ENCODE data around the gene SESTD1.
"Not testable (repeated sequence)": the region's sequence is repeated elsewhere in the genome, so short reads cannot be mapped to it uniquely, and the experiment has no call there.

Gene SESTD1

DNA sequence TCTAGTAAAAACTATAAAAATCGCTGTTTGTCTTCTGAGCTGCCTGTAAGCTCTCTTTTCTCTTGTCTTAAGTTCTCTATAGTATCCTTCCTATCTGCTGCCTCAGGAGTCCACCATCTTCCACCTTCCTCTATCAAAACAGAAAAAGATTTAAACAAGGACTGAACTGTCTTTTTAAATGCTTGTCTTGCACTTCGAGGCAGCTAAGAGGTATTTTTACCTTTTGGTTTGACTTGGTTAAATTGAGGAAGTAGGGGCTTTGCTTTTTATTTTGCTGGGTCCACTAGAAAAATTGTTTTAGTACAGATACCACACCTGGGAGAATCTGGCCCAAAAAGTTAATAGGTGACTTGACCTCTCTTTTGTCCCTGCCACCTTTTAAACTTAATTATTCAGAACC lies 12.2 kb downstream of the SESTD1 start:
- peaks cover 17% of the 10 kb centered on the region for H3K36me3 Mint-ChIP-seq (ENCODE audit: low read depth)
- no peak overlapping the region for H3K4me3 Mint-ChIP-seq
- H3K4me1 Mint-ChIP-seq (ENCODE audit: low read depth), result peaks cover 73% of the 10 kb centered on the region
- peak overlapping the region; percentile 71 for H3K27ac Mint-ChIP-seq
- H3K9me3 Mint-ChIP-seq, result peaks cover 8% of the 10 kb centered on the region
- no peaks in the 10 kb centered on the region for H3K27me3 Mint-ChIP-seq

DNA sequence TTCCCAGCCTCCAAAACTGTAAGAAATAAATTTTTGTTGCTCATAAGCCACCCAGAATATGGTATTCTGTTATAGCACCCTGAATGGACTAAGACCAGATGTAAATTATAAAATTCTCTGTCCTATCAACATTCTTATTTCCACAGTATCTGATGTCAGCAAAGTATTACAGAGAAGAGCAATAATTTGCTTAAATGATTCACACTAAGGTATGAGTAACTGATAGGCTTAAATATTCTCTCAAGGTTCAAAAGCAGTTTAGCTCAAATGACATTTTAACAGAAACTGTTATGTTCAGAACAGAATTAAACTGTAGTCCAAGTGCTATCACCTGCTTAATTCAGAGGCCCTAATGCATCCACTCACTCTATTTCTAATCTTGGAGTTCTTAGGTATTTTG lies 12.8 kb downstream of the SESTD1 start:
- peak overlapping the region; percentile 31 for H3K27ac Mint-ChIP-seq
- no peak overlapping the region for H3K4me3 Mint-ChIP-seq
- H3K9me3 Mint-ChIP-seq, result peaks cover 8% of the 10 kb centered on the region
- H3K36me3 Mint-ChIP-seq (ENCODE audit: low read depth), result peaks cover 17% of the 10 kb centered on the region
- no peaks in the 10 kb centered on the region for H3K27me3 Mint-ChIP-seq
- H3K4me1 Mint-ChIP-seq (ENCODE audit: low read depth), result peaks cover 70% of the 10 kb centered on the region

DNA sequence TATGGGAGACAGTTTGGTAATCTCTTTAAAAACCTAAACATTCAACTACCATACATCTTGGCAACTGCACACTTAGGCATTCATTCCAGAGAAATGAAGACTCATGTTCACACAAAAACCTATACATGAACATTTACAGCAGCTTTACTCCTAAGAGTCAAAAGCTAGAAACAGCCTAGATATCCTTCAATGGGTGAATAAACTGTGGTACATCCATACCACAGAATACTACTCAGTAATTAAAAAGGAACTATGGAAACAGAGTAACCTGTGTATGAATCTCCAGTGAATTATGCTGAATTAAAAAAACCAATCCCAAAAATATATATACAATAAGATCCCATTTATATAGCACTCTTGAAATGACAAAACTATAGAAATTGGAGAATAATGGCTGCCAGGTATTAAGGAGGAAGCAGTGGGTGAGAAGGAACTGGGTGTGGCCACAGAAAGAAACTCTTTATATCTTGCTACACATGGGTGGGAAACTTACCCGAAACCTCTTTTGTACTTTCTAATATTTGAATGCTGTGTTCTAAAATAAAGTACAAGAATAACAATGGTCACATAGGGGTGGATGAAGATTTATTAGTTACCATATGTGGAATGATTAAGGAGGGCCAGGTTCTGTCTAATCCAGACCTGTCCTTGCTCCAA lies 13.7 kb downstream of the SESTD1 start:
- Mint-ChIP-seq H3K9me3 (peaks cover 9% of the 10 kb centered on the region), H3K4me1 (ENCODE audit: low read depth) (peaks cover 77% of the 10 kb centered on the region), H3K36me3 (ENCODE audit: low read depth) (peaks cover 14% of the 10 kb centered on the region), H3K27ac (no peak overlapping the region), H3K4me3 (no peak overlapping the region), H3K27me3 (no peaks in the 10 kb centered on the region)

DNA sequence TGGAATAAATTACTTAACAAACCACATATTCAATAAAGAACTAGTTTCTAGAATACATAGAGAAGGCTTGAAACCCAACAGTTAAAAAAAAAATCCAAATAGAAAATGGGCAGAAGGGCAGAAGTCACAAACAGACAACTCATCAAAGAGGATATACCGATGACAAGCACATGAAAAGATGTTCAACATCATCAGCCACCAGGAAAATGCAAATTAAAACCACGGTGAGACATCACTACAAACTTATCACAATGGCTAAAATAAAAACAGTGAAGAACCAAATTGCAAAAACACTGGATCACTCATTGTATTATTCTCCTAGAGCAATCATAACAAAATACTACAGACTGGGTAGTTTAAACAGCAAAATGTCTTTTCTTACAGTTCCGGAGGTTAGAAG lies 14.5 kb downstream of the SESTD1 start:
- peak overlapping the region; percentile 63 for H3K27ac Mint-ChIP-seq
- H3K36me3 Mint-ChIP-seq (ENCODE audit: low read depth), result peaks cover 13% of the 10 kb centered on the region
- H3K9me3 Mint-ChIP-seq, result peaks cover 7% of the 10 kb centered on the region
- H3K27me3 Mint-ChIP-seq, result no peaks in the 10 kb centered on the region
- H3K4me1 Mint-ChIP-seq (ENCODE audit: low read depth), result peaks cover 74% of the 10 kb centered on the region
- H3K4me3 Mint-ChIP-seq, result peak overlapping the region; percentile 33

DNA sequence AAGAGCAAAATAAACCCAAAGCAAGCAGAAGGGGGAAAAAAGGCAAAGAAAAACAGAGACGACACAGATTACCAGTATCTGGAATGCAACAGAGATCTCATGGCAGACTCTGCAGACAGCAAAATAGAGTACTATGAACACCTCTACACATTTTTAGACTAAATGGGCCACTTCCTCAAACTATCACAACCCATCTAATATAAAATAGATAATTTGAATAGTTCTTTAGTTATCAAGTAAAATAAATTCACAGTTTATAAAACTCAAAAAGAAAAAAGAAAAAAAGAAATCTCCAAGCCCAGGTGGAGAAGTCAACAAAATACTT lies 16.6 kb downstream of the SESTD1 start:
- Mint-ChIP-seq H3K27me3 (no peaks in the 10 kb centered on the region), H3K4me3 (peak overlapping the region; percentile 61), H3K36me3 (ENCODE audit: low read depth) (peaks cover 13% of the 10 kb centered on the region), H3K27ac (peak overlapping the region; percentile 68), H3K4me1 (ENCODE audit: low read depth) (peaks cover 61% of the 10 kb centered on the region), H3K9me3 (peaks cover 11% of the 10 kb centered on the region)

DNA sequence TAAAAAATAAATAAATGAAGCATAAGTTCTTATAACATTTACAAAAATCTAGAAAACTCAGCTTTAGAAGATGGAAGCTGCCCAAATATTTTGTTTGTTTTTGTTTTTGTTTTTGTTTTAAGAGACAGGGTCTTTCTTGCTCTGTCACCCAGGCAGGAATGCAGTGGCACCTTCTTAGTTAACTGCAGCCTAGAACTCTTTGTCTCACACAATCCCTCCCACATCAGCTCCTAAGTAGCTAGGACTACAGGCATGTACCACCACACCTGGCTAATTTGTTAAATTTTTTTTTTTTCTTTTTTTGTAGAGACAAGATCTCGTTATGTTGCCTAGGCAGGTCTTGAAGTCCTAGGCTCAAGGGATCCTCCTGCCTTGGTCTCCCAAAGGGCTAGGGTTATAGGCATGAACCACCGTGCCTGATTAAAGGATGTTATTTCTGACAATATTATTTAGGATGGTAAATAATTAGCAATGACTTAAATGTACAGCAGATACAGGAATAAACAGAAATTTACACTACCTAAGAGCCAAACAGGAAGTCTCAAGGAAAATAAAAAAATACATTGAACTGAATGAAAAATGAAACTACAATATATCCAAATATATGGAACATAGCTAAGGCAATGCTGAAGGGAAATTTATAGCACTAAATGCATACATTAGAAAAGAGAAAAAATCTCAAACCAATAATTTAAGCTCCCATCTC lies 17.2 kb downstream of the SESTD1 start:
- H3K4me1 Mint-ChIP-seq (ENCODE audit: low read depth), result peaks cover 57% of the 10 kb centered on the region
- H3K4me3 Mint-ChIP-seq, result peak overlapping the region; percentile 61
- H3K27me3 Mint-ChIP-seq, result no peaks in the 10 kb centered on the region
- peaks cover 13% of the 10 kb centered on the region for H3K36me3 Mint-ChIP-seq (ENCODE audit: low read depth)
- H3K9me3 Mint-ChIP-seq, result peaks cover 11% of the 10 kb centered on the region
- peak overlapping the region; percentile 68 for H3K27ac Mint-ChIP-seq

DNA sequence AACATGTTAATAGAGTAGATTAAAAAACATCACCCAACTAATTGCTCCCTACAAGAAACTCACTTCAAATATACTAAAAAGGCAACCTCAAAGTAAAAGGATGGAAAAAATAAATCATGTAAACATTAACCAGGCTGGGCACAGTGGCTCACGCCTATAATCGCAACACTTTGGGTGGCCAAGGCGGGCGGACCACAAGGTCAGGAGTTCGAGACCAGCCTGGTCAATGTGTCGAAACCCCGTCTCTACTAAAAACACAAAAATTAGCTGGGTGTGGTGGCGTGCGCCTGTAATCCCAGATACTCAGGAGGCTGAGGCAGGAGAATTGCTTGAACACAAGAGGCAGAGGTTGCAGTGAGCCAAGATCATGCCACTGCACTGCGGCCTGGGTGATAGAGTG lies 18.8 kb downstream of the SESTD1 start:
- not testable (repeated sequence) for H3K27ac Mint-ChIP-seq, H3K27me3 Mint-ChIP-seq, H3K4me3 Mint-ChIP-seq
- H3K36me3 Mint-ChIP-seq (ENCODE audit: low read depth), result peaks cover 13% of the 10 kb centered on the region
- H3K4me1 Mint-ChIP-seq (ENCODE audit: low read depth), result peaks cover 55% of the 10 kb centered on the region
- H3K9me3 Mint-ChIP-seq, result peaks cover 11% of the 10 kb centered on the region

DNA sequence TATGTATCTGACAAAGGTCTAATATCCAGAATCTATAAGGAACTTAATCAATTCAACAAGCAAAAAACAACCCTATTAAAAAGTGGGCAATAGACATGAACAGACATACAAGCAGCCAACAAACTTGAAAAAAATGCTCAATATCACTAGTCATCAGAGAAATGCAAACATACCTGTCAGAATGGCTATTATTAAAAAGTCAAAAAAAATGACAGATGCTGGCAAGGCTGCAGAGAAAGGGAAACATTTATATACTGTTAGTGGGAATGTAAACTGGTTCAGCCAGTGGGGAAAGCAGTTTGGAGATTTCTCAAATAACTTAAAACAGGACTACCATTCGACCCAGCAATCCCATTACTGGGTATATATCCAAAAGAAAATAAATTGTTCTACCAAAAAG lies 21.6 kb downstream of the SESTD1 start:
- no peaks in the 10 kb centered on the region for H3K27me3 Mint-ChIP-seq
- H3K4me3 Mint-ChIP-seq, result no peak overlapping the region
- no peaks in the 10 kb centered on the region for H3K36me3 Mint-ChIP-seq (ENCODE audit: low read depth)
- H3K27ac Mint-ChIP-seq, result no peak overlapping the region
- peaks cover 8% of the 10 kb centered on the region for H3K9me3 Mint-ChIP-seq
- H3K4me1 Mint-ChIP-seq (ENCODE audit: low read depth), result peaks cover 59% of the 10 kb centered on the region

DNA sequence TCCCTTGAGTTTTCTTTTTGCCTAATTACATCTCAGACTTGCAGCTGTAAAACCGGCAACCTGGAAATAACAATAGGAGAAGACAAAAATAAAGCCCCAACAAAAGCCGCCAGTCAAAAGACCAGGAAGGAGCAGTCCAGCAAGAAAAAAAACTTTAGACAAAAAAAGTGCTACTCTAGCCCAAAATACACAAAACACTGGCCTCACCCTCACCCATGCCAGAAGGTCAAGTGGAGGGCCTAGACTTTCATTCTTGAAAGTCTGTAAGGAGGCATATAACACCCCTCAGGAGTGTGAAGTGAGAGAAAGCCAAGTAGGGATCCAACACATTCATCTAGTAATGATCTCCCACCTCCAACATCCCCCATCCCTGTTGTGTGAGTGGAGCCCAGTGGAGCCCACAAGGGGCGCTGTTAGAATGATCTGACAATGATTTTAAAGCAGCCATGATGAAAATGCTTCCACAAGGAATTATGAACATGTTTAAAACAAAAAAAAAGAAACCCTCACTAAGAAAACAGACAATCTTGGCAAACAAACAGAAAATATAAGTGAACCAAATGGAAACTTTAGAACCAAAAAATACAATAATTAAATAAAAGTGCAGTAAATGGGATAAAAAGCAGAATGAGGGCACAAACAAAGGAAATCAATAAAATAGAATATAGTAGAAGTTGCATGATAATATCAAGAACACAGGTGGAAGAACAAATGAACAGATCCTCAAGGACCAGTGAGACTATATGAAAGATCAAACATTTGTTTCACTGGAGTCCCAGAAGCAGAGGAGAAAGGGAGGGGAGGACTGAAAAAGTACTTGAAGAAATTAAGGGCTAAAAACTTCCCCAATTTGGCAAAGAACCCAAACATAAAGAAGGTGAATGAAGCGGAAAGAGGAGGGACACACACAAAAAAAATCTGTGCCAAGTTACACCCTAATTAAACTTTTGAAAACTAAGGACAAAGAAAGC lies 23.9 kb downstream of the SESTD1 start:
- H3K4me1 Mint-ChIP-seq (ENCODE audit: low read depth), result peaks cover 56% of the 10 kb centered on the region
- H3K9me3 Mint-ChIP-seq, result peaks cover 4% of the 10 kb centered on the region
- H3K36me3 Mint-ChIP-seq (ENCODE audit: low read depth), result no peaks in the 10 kb centered on the region
- peak overlapping the region; percentile 57 for H3K27ac Mint-ChIP-seq
- no peaks in the 10 kb centered on the region for H3K27me3 Mint-ChIP-seq
- no peak overlapping the region for H3K4me3 Mint-ChIP-seq

DNA sequence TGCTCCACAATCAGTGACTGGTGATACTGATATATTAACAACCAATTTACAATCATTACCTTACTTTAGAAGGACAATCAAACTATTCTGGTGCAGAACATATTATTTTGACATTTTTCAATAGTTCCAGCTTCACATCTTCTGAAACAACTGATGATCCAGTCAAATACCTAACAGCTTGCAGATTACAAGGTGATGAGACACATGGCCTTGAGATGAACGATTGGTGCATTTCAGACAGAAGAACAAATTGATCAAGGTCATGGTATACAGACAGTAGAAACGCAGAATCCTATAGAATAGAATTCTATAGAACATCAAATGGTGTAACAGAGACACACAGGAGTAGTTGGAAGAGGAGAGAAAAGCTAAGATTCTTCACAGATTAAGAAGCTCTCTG lies 24.8 kb downstream of the SESTD1 start:
- no peaks in the 10 kb centered on the region for H3K27me3 Mint-ChIP-seq
- H3K9me3 Mint-ChIP-seq, result peaks cover 4% of the 10 kb centered on the region
- no peak overlapping the region for H3K4me3 Mint-ChIP-seq
- H3K36me3 Mint-ChIP-seq (ENCODE audit: low read depth), result no peaks in the 10 kb centered on the region
- peaks cover 61% of the 10 kb centered on the region for H3K4me1 Mint-ChIP-seq (ENCODE audit: low read depth)
- H3K27ac Mint-ChIP-seq, result peak overlapping the region; percentile 57

DNA sequence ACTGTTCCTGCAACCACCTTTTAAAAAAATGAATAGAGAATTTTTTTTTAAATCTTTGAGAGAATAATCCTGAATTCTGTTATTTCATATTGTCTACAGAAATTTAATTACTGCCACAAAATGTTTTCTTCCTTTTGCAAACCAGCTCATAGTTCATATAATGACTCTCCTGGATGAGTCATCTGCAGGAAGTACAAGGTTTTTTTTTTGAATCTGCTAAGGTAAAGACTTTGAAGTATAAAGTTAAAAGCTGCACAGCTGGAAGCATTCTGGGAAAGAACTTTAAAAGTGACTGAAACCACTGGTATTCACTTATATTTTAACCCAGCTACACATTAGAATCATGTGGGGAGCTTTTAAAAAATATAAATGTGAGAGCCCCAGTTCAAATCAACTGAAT lies 25.4 kb downstream of the SESTD1 start:
- Mint-ChIP-seq H3K4me3 (peak overlapping the region; percentile 35), H3K4me1 (ENCODE audit: low read depth) (peaks cover 67% of the 10 kb centered on the region), H3K36me3 (ENCODE audit: low read depth) (no peaks in the 10 kb centered on the region), H3K9me3 (no peaks in the 10 kb centered on the region), H3K27ac (no peak overlapping the region), H3K27me3 (no peaks in the 10 kb centered on the region)

DNA sequence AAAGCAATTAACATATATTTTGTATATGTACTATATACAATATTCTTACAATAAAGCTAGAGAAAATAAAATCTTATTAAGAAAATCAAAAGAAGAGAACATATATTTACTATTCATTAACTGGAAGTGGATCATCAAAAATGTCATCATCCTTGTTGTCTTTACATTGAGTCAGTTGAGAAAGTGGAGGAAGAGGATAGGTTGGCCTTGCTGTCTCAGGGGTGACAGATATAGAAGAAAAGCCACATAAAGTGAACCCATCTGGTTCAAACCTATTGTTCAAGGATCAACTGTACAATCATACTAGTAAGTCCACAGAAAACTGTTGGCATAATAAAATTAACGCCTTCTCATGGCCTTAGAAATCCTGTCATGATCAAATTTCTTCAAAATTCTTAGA lies 26.6 kb downstream of the SESTD1 start:
- Mint-ChIP-seq H3K27ac (no peak overlapping the region), H3K4me3 (no peak overlapping the region), H3K36me3 (ENCODE audit: low read depth) (no peaks in the 10 kb centered on the region), H3K4me1 (ENCODE audit: low read depth) (peaks cover 71% of the 10 kb centered on the region), H3K27me3 (no peaks in the 10 kb centered on the region), H3K9me3 (peaks cover under 1% of the 10 kb centered on the region)

DNA sequence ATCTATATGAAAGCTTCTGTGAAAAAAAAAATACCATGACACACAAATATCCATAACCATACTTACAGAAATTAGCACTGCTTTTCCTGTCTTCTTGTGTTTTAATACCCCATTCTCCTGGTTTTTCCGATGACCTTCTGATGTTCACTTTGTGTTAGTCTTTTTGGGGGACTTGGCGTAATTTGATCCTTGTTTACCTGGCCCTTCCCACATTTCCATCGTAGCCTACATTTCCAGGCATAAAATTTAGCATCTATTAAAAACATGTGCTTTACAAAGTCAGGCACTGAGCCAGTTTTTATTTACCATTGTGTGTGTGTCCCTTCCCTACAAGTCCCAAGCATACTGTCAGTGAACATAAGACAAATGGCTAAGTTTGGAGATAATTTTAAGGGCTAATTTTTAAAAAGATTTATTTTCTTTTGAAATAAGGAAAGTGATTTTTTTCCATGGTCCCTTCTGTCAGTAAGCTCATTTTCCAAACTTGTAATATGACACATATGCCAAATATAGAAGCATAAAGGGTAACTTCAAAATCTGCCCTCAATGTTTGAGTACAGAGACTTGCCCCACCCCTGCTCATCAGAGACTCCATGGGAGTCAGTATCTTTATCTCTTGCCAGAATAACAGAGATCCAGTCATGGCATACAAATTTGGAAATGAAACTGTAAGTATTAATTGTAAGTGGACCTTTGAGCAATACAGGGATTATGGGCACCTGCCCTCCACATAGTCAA lies 27.3 kb downstream of the SESTD1 start:
- Mint-ChIP-seq H3K27ac (no peak overlapping the region), H3K36me3 (ENCODE audit: low read depth) (no peaks in the 10 kb centered on the region), H3K27me3 (no peaks in the 10 kb centered on the region), H3K4me1 (ENCODE audit: low read depth) (peaks cover 74% of the 10 kb centered on the region), H3K9me3 (peaks cover 4% of the 10 kb centered on the region), H3K4me3 (no peak overlapping the region)

DNA sequence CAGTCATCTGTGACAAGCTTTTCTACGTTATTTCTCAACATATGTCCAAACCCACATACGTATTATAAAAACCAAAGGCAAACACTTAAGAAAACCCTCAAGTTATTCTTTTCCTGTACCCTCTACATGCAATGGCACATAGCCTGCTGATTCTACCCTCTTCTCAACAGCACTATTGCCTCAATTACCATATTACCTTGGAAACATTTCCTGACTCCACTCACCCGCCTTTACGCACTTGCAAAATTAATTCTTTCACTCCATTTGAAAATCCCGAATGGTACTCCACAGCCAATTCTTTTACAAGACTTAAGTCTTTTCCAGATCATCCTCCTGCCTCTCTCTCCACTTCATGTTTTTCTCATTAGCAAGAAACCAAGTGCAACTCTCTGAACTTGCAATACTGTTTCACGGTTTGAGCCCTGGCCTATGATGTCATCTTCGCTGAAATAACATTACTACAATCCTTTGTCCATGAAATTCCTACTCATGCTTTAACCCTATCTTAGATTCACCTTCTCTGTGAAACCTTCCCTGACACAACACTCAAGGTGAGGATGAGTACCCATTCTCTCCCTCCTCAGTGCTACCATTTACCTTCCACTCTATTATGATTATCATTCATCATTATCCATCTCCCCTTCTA lies 29.0 kb downstream of the SESTD1 start:
- Mint-ChIP-seq H3K27me3 (no peaks in the 10 kb centered on the region), H3K27ac (peak overlapping the region; percentile 16), H3K4me1 (ENCODE audit: low read depth) (peaks cover 58% of the 10 kb centered on the region), H3K36me3 (ENCODE audit: low read depth) (no peaks in the 10 kb centered on the region), H3K4me3 (no peak overlapping the region), H3K9me3 (peaks cover 4% of the 10 kb centered on the region)
